ENCODE measurements around the gene UGP2.
"Not testable (repeated sequence)": the region's sequence is repeated elsewhere in the genome, so short reads cannot be mapped to it uniquely, and the experiment has no call there.

UGP2 gene

GRCh38 chr2:63893163-63893562 is 51.5 kb downstream of the UGP2 start:
- DNase-seq (ENCODE audit: low read depth, low spot score): no peak

GRCh38 chr2:63894167-63894566 is 52.5 kb downstream of the UGP2 start:
- DNase-seq (ENCODE audit: low read depth, low spot score): no peak

GRCh38 chr2:63898839-63899238 is 57.1 kb downstream of the UGP2 start:
- DNase-seq (ENCODE audit: low read depth, low spot score): no peak

- no peak for DNase-seq (ENCODE audit: low read depth, low spot score)
These were observed 57.9 kb downstream of the UGP2 start for GRCh38 chr2:63899639-63900038.

GRCh38 chr2:63902149-63902548 is 60.5 kb downstream of the UGP2 start:
- DNase-seq (ENCODE audit: low read depth, low spot score): no peak

- no peak for DNase-seq (ENCODE audit: low read depth, low spot score)
These were observed 61.3 kb downstream of the UGP2 start for GRCh38 chr2:63903003-63903402.

GRCh38 chr2:63914311-63914710 is 72.6 kb downstream of the UGP2 start:
- no peak for DNase-seq (ENCODE audit: low read depth, low spot score)

- DNase-seq (ENCODE audit: low read depth, low spot score): no peak
These were observed 85.1 kb downstream of the UGP2 start for GRCh38 chr2:63926815-63927214.

- not testable (repeated sequence) for DNase-seq (ENCODE audit: low read depth, low spot score)
These were observed 90.4 kb downstream of the UGP2 start for GRCh38 chr2:63932104-63932503.
